Inferior parietal cortex (tissue), 1 donor: ENCODE data around the gene MAP3K2.

Experiments
- DNase-seq: peaks from one replicate; pipeline ENCODE4 v3.0.0-alpha.2; 2016; ENCODE audit errors: extremely low spot score

MAP3K2 gene

GRCh38 chr2:127293748-127294562 lies 93.8 kb downstream of the MAP3K2 start, which contains the start of gene ERCC3:
ERCC3 (minus strand) TSS chr2:127294144; CDS start chr2:127294081, 63 bp downstream.
- DNase-seq: peak; percentile 86

DNA sequence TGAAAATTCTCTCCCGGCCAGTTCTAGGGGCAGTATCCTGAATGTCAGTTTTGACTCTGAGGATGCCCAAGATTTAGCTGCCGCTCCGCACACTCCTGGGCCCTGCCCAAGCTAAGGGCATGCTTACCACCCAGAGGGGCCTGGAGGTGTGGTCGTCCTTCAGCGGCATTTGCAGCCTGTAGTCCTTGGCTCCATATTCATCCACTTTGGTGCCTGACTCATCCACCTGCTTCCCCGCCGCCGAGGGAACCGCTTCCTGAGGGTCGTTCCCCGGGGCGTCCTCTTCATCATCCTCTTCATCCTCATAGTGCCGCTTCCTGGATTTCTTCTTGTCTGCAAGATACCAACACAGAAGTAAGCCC lies 94.4 kb downstream of the MAP3K2 start:
- DNase-seq: no peak

DNA sequence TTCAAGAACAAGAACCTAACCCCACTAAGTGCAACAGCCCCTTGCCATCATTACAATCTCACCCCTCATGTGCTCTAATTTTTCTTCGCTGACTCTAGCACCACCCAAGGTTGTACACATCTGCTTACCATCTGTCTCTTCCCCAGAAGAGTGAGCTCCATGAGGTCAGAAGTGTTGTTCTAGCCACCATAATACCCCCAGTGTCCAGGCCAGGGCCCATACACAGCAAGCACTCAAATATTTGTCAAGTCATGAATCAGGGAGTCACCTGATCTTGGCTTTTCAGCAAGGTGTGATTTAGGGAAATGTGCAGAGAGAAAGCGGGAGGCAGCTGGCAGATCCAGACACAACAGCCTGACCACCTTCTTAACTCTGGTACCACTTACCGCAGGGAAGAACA lies 99.5 kb downstream of the MAP3K2 start:
- DNase-seq: no peak

DNA sequence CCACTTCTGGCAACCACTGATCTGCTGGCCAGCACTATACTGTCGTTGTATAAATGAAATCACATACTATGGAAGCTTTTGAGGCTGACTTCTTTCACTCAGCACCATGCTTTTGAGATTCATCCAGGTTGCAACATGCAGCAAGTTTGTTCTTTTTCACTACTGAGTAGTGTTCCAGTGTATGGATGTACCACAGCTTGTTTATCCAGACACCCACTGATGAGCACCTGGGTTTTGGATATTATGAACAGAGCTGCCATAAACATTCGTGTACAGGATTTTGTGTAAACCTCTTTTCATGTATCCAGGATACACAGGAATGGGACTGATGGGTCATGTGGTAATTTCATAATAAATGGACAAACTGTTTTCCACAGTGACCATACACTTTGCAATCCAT lies 104.5 kb downstream of the MAP3K2 start:
- no peak for DNase-seq

DNA sequence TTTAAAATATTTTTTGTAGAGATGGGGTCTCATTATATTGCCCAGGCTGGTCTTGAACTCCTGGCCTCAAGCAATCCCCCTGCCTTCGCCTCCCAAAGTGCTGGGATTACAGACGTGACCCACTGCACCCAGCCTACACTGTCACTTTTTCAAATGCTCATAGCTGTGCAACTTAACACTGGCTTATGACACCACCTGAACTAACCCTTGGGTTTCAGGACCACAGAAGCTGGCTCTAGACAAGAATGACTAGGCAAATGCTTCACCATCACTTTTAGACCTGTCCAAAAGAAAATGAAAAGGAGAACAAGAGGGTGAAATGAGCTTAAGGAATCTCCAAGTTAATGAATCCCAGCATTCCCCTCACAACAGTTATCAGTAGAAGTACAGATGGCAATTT lies 107.1 kb downstream of the MAP3K2 start:
- DNase-seq: no peak

- DNase-seq: no peak
Observed at GRCh38 chr2:127279781-127280180, 108.0 kb downstream of the MAP3K2 start.

DNA sequence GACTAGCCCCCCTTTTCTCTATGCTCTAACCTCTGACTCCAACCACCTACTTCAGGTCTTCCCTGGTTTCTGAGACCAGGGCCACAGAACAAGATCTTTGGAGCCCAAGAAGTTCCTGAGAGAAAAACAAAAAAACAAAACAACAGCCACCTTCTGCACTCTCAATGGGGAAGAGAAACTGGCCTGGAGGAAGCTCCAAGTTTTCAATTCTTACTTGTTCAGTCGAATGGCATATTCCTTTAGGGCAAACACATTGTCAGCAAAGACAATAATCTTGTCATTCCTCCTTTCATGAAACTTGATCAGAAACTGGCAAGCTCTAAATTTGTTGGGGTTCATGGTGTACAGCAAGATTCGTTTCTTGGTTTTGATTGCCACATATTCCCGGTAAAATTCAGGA lies 108.8 kb downstream of the MAP3K2 start:
- DNase-seq: no peak

DNA sequence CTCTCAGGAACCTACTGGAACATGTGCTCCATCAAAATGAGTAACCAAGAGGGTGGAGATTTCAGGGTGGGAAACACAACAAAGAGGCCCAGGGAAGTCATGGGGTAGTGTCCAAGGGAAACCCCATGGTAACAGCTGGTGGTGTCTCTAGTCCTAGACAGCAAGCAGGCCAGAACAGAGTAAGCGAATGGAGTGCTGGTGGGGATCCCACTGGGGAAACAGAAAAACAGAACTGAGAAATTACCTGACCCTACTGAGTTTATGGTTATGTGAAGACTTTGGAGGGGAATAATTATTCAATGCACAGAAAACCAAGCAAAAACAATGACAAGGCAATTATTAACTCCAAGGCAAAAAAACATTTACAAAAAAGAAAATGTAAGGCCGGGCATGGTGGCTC lies 110.7 kb downstream of the MAP3K2 start:
- DNase-seq: no peak

GRCh38 chr2:127275789-127276188 lies 112.0 kb downstream of the MAP3K2 start:
- no peak for DNase-seq

- no peak for DNase-seq
Observed at GRCh38 chr2:127275356-127275755, 112.4 kb downstream of the MAP3K2 start.

GRCh38 chr2:127270663-127271062 lies 117.1 kb downstream of the MAP3K2 start:
- no peak for DNase-seq

- DNase-seq: no peak
Observed at GRCh38 chr2:127261804-127262406, 125.9 kb downstream of the MAP3K2 start.

DNA sequence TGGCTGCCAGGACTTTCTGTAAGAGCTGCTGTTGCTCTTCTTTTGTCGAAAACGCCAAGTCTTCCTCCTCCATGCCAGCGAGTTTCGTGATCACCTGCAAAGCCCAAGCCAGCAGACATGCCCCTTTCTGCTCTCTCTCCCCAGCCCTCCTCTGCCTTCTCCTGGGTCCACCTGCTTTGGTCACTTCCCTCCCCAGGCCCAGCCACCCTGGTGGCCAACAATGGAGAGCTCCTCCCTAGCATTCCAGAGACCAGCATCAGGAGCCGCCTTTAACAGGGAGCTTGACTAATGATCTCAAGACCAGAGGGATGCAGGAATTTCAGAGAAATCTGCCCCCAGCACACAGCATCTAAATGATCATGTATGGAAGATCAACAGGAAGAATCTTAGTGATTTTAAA lies 128.4 kb downstream of the MAP3K2 start:
- DNase-seq: no peak

DNA sequence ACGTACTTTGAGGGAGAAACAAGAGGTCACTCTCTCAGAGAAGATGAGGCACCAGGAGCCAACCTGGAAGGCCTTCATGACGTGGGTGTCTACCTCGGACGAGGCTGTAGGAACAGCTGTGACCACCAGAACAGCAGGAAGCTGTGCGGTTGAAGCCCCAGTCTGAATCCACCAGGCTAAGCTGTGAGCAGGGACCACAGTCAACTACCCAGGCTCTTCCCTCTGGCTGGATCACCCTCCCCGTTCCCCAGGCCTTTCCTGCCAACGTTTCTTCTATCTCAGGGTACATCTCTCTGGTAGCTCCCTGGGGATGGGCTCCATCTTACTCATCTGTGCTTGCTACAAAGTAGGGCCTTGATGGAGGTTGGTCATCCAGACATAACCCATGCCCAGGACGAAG lies 130.9 kb downstream of the MAP3K2 start:
- no peak for DNase-seq

GRCh38 chr2:127256381-127256780 lies 131.4 kb downstream of the MAP3K2 start:
- no peak for DNase-seq

GRCh38 chr2:127255721-127256120 lies 132.1 kb downstream of the MAP3K2 start:
- no peak for DNase-seq

- no peak for DNase-seq
Observed at GRCh38 chr2:127255146-127255545, 132.6 kb downstream of the MAP3K2 start.

DNA sequence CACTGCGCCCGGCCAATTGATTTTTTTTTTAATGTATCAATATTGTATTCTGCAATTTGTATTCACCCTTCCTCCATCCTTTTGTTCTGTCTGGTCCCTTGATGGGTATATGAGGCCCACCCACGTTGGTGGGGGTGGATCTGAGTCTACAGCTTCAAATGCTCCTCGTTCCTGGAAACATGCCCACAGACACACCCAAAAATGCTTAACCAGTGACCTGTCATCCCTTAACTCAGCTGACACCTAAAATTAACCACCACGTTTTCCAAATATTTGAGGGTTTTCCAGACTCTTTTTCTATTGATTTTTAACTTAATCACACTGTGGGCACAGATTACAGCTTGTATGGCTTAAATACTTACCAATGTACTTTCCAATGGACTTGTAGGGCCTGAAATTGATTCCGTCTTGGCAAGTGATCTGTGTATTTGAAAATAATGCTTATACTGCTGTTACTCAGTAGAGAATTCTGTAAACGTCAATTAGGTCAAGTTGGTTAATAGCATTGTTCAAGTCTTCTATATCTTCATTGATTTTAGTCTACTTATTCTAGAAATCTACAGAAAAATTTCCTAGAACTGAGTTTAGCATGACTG lies 133.3 kb downstream of the MAP3K2 start:
- DNase-seq: no peak
